Measurements from ENCODE around the gene RHBDL1. TPM values are rescaled to one million over a fixed set of nuclear protein-coding genes. Genes with fewer than 3 reads are reported as not detected.

Gene RHBDL1
- polyA plus RNA-seq, 1 donor from 2014 or later: 7.2 TPM

- Histone ChIP-seq H3K9me2 (ENCODE audit: insufficient read depth, low read length) (no peaks in the 10 kb centered on the region), H3K9ac (ENCODE audit: low read length) (peak overlapping the region; percentile 9), H4K20me1 (ENCODE audit: insufficient read depth) (no peaks in the 10 kb centered on the region), H3K27me3 (ENCODE audit: insufficient read depth, low read depth, low read length) (peaks cover 7% of the 10 kb centered on the region), H3K79me2 (replicated peaks; ENCODE audit: insufficient read depth, low read length) (no peaks in the 10 kb centered on the region), H3K4me3 (ENCODE audit: low read length) (no peak overlapping the region), H3K36me3 (ENCODE audit: insufficient read depth, low read length) (no peaks in the 10 kb centered on the region), H3K9me3 (ENCODE audit: low read length) (no peaks in the 10 kb centered on the region), H3F3A (ENCODE audit: insufficient read depth, low read length, poor library complexity, severe bottlenecking) (no peaks in the 10 kb centered on the region), H3K27ac (ENCODE audit: low read length) (no peak overlapping the region), H3K4me2 (ENCODE audit: low read length) (no peak overlapping the region), H2AFZ (ENCODE audit: low read depth, low read length) (no peak overlapping the region)
- TF ChIP-seq TAF1 (IDR thresholded peaks at IDR 0.05; ENCODE audit: low read depth) (no peak), RAD21 (conservative IDR thresholded peaks at IDR 0.05) (no peak), SMC3 (conservative IDR thresholded peaks at IDR 0.05; ENCODE audit: poor library complexity) (no peak), MXI1 (conservative IDR thresholded peaks at IDR 0.05; ENCODE audit: poor library complexity, severe bottlenecking) (no peak), POLR2AphosphoS5 (IDR thresholded peaks at IDR 0.05) (no peak), EZH2 (IDR thresholded peaks at IDR 0.05; ENCODE audit: borderline replicate concordance, insufficient read depth, low read length, poor library complexity, severe bottlenecking) (no peak)
Measured at GRCh38 chr16:726188-726437, 50.6 kb downstream of the RHBDL1 start.

GRCh38 chr16:726438-727290 lies 51.2 kb downstream of the RHBDL1 start, which contains the start of the genes CCDC78 and HAGHL:
Gene CCDC78 (minus strand): TSS chr16:726443. CDS start chr16:726367, 76 bp downstream.
Gene HAGHL (plus strand): TSS chr16:727106. CDS start chr16:727510, 404 bp downstream.
- H3K4me3 ChIP-seq (ENCODE audit: low read length): peak within 1 kb of the TSS; percentile 83
- no peaks in the 10 kb centered on the region for H3K9me2 ChIP-seq (ENCODE audit: insufficient read depth, low read length)
- H3K27me3 ChIP-seq (ENCODE audit: insufficient read depth, low read depth, low read length): peaks cover 7% of the 10 kb centered on the region
- no peaks in the 10 kb centered on the region for H4K20me1 ChIP-seq (ENCODE audit: insufficient read depth)
- H3K27ac ChIP-seq (ENCODE audit: low read length): no peak within 1 kb of the TSS
- H3K9me3 ChIP-seq (ENCODE audit: low read length): no peaks in the 10 kb centered on the region
- H3K79me2 ChIP-seq (replicated peaks; ENCODE audit: insufficient read depth, low read length): no peaks in the 10 kb centered on the region
- peak within 1 kb of the TSS; percentile 68 for H3K9ac ChIP-seq (ENCODE audit: low read length)
- no peak within 1 kb of the TSS for H2AFZ ChIP-seq (ENCODE audit: low read depth, low read length)
- no peak for TF ChIP-seq POLR2AphosphoS5 (IDR thresholded peaks at IDR 0.05)
- TF ChIP-seq TAF1 (IDR thresholded peaks at IDR 0.05; ENCODE audit: low read depth): no peak
- TF ChIP-seq MXI1 (conservative IDR thresholded peaks at IDR 0.05; ENCODE audit: poor library complexity, severe bottlenecking): no peak
- TF ChIP-seq REST (IDR thresholded peaks at IDR 0.05; ENCODE audit: borderline replicate concordance): no peak
- no peak for TF ChIP-seq EZH2 (IDR thresholded peaks at IDR 0.05; ENCODE audit: borderline replicate concordance, insufficient read depth, low read length, poor library complexity, severe bottlenecking)
- H3F3A ChIP-seq (ENCODE audit: insufficient read depth, low read length, poor library complexity, severe bottlenecking): no peaks in the 10 kb centered on the region
- peak within 1 kb of the TSS; percentile 86 for H3K4me2 ChIP-seq (ENCODE audit: low read length)
- no peaks in the 10 kb centered on the region for H3K36me3 ChIP-seq (ENCODE audit: insufficient read depth, low read length)

GRCh38 chr16:727291-727977 lies 52.0 kb downstream of the RHBDL1 start:
- Histone ChIP-seq H3K4me3 (ENCODE audit: low read length) (peak overlapping the region; percentile 83), H3K36me3 (ENCODE audit: insufficient read depth, low read length) (no peaks in the 10 kb centered on the region), H3K27me3 (ENCODE audit: insufficient read depth, low read depth, low read length) (peaks cover 7% of the 10 kb centered on the region), H3K79me2 (replicated peaks; ENCODE audit: insufficient read depth, low read length) (no peaks in the 10 kb centered on the region), H2AFZ (ENCODE audit: low read depth, low read length) (no peak overlapping the region), H3K9ac (ENCODE audit: low read length) (peak overlapping the region; percentile 68), H3K27ac (ENCODE audit: low read length) (no peak overlapping the region), H3F3A (ENCODE audit: insufficient read depth, low read length, poor library complexity, severe bottlenecking) (no peaks in the 10 kb centered on the region), H4K20me1 (ENCODE audit: insufficient read depth) (no peaks in the 10 kb centered on the region), H3K9me2 (ENCODE audit: insufficient read depth, low read length) (no peaks in the 10 kb centered on the region), H3K4me2 (ENCODE audit: low read length) (peak overlapping the region; percentile 86), H3K9me3 (ENCODE audit: low read length) (no peaks in the 10 kb centered on the region)
- TF ChIP-seq TAF1 (IDR thresholded peaks at IDR 0.05; ENCODE audit: low read depth): peak; percentile 9
- TF ChIP-seq MXI1 (conservative IDR thresholded peaks at IDR 0.05; ENCODE audit: poor library complexity, severe bottlenecking): peak; percentile 27
- no peak for TF ChIP-seq CTCF (IDR thresholded peaks at IDR 0.05; ENCODE audit: poor library complexity, severe bottlenecking)
